Left ventricle myocardium superior (tissue), 1 donor: ENCODE data around the gene SCYGR3. TPM values are rescaled to one million over a fixed set of nuclear protein-coding genes. Genes with fewer than 3 reads are reported as not detected.

Experiments
- ATAC-seq: fragments of 200-7000 bp; cut with Tn5 transposase; one replicate; pipeline ENCODE4 v1.9.1; 2020; ENCODE audit warnings: mild to moderate bottlenecking, moderate library complexity
- DNase-seq: peaks from one replicate; pipeline ENCODE4 v3.0.0-alpha.2; 2020
- intact Hi-C: fragments of 100-400 bp; cut with micrococcal nuclease; formaldehyde crosslinking; loops from one replicate; pipeline ENCODE4 v1.11.0; 2022
- total RNA-seq: library from RNA; stranded (reverse); fragmentation: NEBNext Ultra II Directional; extraction: Animal tissue kit (Norgen Biotek cat#: 25700); gene quantifications from one replicate; pipeline ENCODE4 v1.2.1, GENCODE V29; 2021
- donor health status: DM: no; HTN: yes; CAD: no; lungs with severe emphysema.

SCYGR3 gene
- total RNA-seq, 1 donor from 2014 or later = not detected

DNA sequence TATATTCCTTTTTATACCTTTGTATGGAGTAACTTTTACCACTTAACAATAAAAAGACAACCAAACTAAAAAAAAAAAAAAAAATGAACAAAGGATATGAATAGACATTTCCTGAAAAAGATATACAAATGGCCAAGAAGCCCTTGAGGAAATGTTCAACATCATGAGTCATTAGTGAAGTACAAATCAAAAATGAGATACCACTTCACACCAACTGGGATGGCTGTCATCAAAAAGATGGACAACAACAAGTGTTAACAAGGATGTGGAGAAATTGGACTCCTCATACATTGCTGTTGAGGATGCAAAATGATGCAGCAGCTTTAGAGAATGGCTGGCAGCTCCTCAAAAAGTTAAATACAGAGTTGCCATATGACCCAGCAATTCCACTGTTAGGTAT is 38.5 kb downstream of the SCYGR3 start:
- intact Hi-C loops = no loop called here
- DNase-seq = no peak
- no peak for ATAC-seq

- ATAC-seq (no peak), DNase-seq (no peak)
- intact Hi-C loops = no loop called here
Measured at GRCh38 chr2:227570615-227571014, 44.0 kb downstream of the SCYGR3 start.

DNA sequence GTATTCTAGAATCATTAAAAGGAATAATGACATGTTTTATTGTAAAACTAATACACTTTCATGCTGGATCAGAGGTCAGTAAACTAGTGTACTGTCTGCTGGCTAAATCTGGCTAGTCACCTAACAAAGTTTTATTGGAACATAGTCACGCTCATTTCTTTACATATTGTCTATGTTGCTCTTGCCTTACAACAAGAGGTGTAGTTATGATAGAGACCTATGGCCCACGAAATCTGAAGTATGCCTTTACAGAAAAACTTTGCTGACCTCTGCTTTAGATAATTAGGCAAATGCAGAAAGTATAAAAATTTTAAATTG is 45.8 kb downstream of the SCYGR3 start:
- ATAC-seq = no peak
- intact Hi-C loops = no loop called here
- no peak for DNase-seq

GRCh38 chr2:227566012-227566411 is 48.6 kb downstream of the SCYGR3 start:
- DNase-seq (no peak), ATAC-seq (no peak)
- intact Hi-C loops = no loop called here

GRCh38 chr2:227565080-227565479 is 49.6 kb downstream of the SCYGR3 start:
- ATAC-seq (no peak), DNase-seq (no peak)
- intact Hi-C loops = no loop called here

Other genes with a start within 250 kb of the SCYGR3 start
- gene TM4SF20, start 235.5 kb downstream of the SCYGR3 start, total RNA-seq = not detected
- not detected for gene SCYGR1, start 226.9 kb downstream of the SCYGR3 start, total RNA-seq
- 55.2 TPM for gene AGFG1, start 142.7 kb downstream of the SCYGR3 start, total RNA-seq
- not detected for gene SCYGR2, start 15.9 kb downstream of the SCYGR3 start, total RNA-seq
- not detected for gene SCYGR4, start 2.7 kb upstream of the SCYGR3 start, total RNA-seq
- gene SCYGR5, start 52.0 kb upstream of the SCYGR3 start, total RNA-seq = not detected
- gene SLC19A3, start 103.2 kb upstream of the SCYGR3 start, total RNA-seq = 1.2 TPM
- gene SCYGR6, start 109.9 kb upstream of the SCYGR3 start, total RNA-seq = not detected
- gene SCYGR7, start 113.5 kb upstream of the SCYGR3 start, total RNA-seq = not detected
- not detected for gene SCYGR8, start 131.1 kb upstream of the SCYGR3 start, total RNA-seq
- not detected for gene CCL20, start 199.0 kb upstream of the SCYGR3 start, total RNA-seq